H1 (cell line): ENCODE data around the gene DDX1. TPM values are rescaled to one million over a fixed set of nuclear protein-coding genes. Genes with fewer than 3 reads are reported as not detected.

Source experiments
- CTCF ChIA-PET: fragments of 300-600 bp; sonication (Branson Sonifier 250); formaldehyde crosslinking; loops from one replicate; lab custom pipeline; 2021; ENCODE audit not compliant: partially characterized antibody; lab: Charles Lee
- POLR2A ChIA-PET: fragments of 300-600 bp; sonication (Branson Sonifier 250); formaldehyde crosslinking; loops from one replicate; lab custom pipeline; 2021; ENCODE audit warnings: inconsistent platforms; ENCODE audit not compliant: partially characterized antibody; lab: Charles Lee
- DNase-seq, 2 experiments: peaks; one replicate each; pipeline versions ENCODE4 v3.0.0 to v3.0.0-alpha.2; 2010 to 2022; ENCODE audit warnings: low spot score in 2 of 2, low read depth in 1 of 2, mixed read lengths in 1 of 2
- FAIRE-seq: peaks from 2 replicates; lab custom pipeline; 2011; peaks lifted over from hg19 to GRCh38; lab: Jason Lieb, UNC
- H2AFZ ChIP-seq: 2 replicates; pipeline ENCODE4 v1.8.1; 2012; ENCODE audit warnings: low read length, inconsistent platforms
- H2AK5ac ChIP-seq: 2 replicates; pipeline ENCODE4 v1.6.1; 2013; ENCODE audit warnings: low read depth, low read length
- H2BK120ac ChIP-seq: replicated peaks from 2 replicates; pipeline ENCODE3; 2013; ENCODE audit warnings: low read depth, low read length, inconsistent platforms
- H2BK12ac ChIP-seq: 2 replicates; pipeline ENCODE4 v1.6.1; 2013; ENCODE audit warnings: low read depth, low read length
- H2BK15ac ChIP-seq: 2 replicates; pipeline ENCODE4 v1.6.1; 2013; ENCODE audit warnings: low read length
- H2BK20ac ChIP-seq: 2 replicates; pipeline ENCODE4 v1.6.1; 2013; ENCODE audit warnings: low read length
- H2BK5ac ChIP-seq: 2 replicates; pipeline ENCODE4 v1.6.1; 2013; ENCODE audit warnings: low read depth, low read length
- H3K14ac ChIP-seq: 2 replicates; pipeline ENCODE4 v1.6.1; 2013; ENCODE audit warnings: inconsistent platforms; ENCODE audit not compliant: insufficient read length
- H3K18ac ChIP-seq: 2 replicates; pipeline ENCODE4 v1.6.1; 2013; ENCODE audit warnings: low read length; ENCODE audit errors: extremely low read depth
- H3K23ac ChIP-seq: 2 replicates; pipeline ENCODE4 v1.6.1; 2013; ENCODE audit warnings: inconsistent platforms; ENCODE audit not compliant: insufficient read length
- H3K23me2 ChIP-seq: 2 replicates; pipeline ENCODE4 v1.6.1; 2013; ENCODE audit warnings: low read depth, low read length
- H3K27ac ChIP-seq: 2 replicates; pipeline ENCODE4 v1.6.1; 2011; ENCODE audit warnings: low read depth, low read length, inconsistent platforms
- H3K27me3 ChIP-seq, 4 experiments: replicated peaks in 1 of 4; 1 replicate in 1 of 4; 2 replicates in 3 of 4; pipeline versions ENCODE4 v1.6.1 to v1.8.1; 2011 to 2013; ENCODE audit warnings: low read length in 3 of 4, mild to moderate bottlenecking in 3 of 4, inconsistent platforms in 2 of 4, mixed read lengths in 2 of 4, moderate library complexity in 1 of 4; ENCODE audit not compliant: control insufficient read depth in 3 of 4, insufficient read depth in 3 of 4; ENCODE audit errors: extremely low read depth in 1 of 4
- H3K36me3 ChIP-seq, 4 experiments: 2 replicates each; pipeline versions ENCODE4 v1.6.1 to v1.8.1; 2011 to 2013; ENCODE audit warnings: mild to moderate bottlenecking in 4 of 4, low read length in 3 of 4, moderate library complexity in 2 of 4, control low read depth in 1 of 4, inconsistent platforms in 1 of 4; ENCODE audit not compliant: insufficient read depth in 4 of 4, control insufficient read depth in 2 of 4
- H3K4ac ChIP-seq: replicated peaks from 2 replicates; pipeline ENCODE3; 2013; ENCODE audit warnings: low read length, low read depth, mixed read lengths, inconsistent platforms; ENCODE audit not compliant: insufficient read length
- H3K4me1 ChIP-seq, 4 experiments: replicated peaks in 1 of 4; 1 replicate in 1 of 4; 2 replicates in 3 of 4; pipeline versions ENCODE4 v1.6.1 to v1.8.1; 2011 to 2013; ENCODE audit warnings: low read length in 3 of 4, inconsistent platforms in 2 of 4, mixed read lengths in 1 of 4; ENCODE audit not compliant: insufficient read depth in 4 of 4, control insufficient read depth in 3 of 4
- H3K4me2 ChIP-seq, 2 experiments: 2 replicates each; pipeline versions ENCODE4 v1.6.1 to v1.8.1; 2011 to 2013; ENCODE audit warnings: low read depth in 2 of 2, low read length in 2 of 2, control low read depth in 1 of 2, inconsistent platforms in 1 of 2, mild to moderate bottlenecking in 1 of 2; ENCODE audit not compliant: insufficient read depth in 1 of 2
- H3K4me3 ChIP-seq, 4 experiments: fragments of 200-600, 300-600 bp in 1 of 4; sonication (generic), shearing (Covaris generic), sonication (Bioruptor Twin) in 1 of 4; 2 replicates each; pipeline versions ENCODE4 v1.5.1 to v1.8.1; 2011 to 2016; ENCODE audit warnings: low read length in 4 of 4, low read depth in 3 of 4, control low read depth in 2 of 4, inconsistent platforms in 2 of 4, mild to moderate bottlenecking in 2 of 4, mixed read lengths in 1 of 4, moderate library complexity in 1 of 4; ENCODE audit not compliant: insufficient read depth in 2 of 4; ENCODE audit errors: extremely low read depth in 1 of 4
- H3K56ac ChIP-seq: replicated peaks from 2 replicates; pipeline ENCODE3; 2013; ENCODE audit warnings: low read depth, mild to moderate bottlenecking, mixed read lengths, low read length, inconsistent platforms; ENCODE audit not compliant: insufficient read length
- H3K79me1 ChIP-seq: 2 replicates; pipeline ENCODE4 v1.6.1; 2013; ENCODE audit warnings: low read depth, low read length, control low read depth
- H3K79me2 ChIP-seq, 2 experiments: 2 replicates each; pipeline versions ENCODE4 v1.6.1 to v1.8.1; 2012 to 2013; ENCODE audit warnings: low read length in 2 of 2, mild to moderate bottlenecking in 2 of 2, inconsistent platforms in 1 of 2; ENCODE audit not compliant: insufficient read depth in 2 of 2, control insufficient read depth in 1 of 2
- H3K9ac ChIP-seq, 4 experiments: replicated peaks in 1 of 4; 1 replicate in 1 of 4; 2 replicates in 3 of 4; pipeline versions ENCODE4 v1.6.1 to v1.8.1; 2011 to 2013; ENCODE audit warnings: low read depth in 3 of 4, low read length in 3 of 4, control low read depth in 2 of 4, mild to moderate bottlenecking in 2 of 4, moderate library complexity in 2 of 4, inconsistent platforms in 1 of 4; ENCODE audit errors: extremely low read depth in 1 of 4
- H3K9me3 ChIP-seq, 2 experiments: 2 replicates each; pipeline versions ENCODE4 v1.6.1 to v1.8.1; 2012 to 2013; ENCODE audit warnings: mild to moderate bottlenecking in 2 of 2, moderate library complexity in 2 of 2, control low read depth in 1 of 2, inconsistent platforms in 1 of 2, low read depth in 1 of 2, low read length in 1 of 2, mixed read lengths in 1 of 2; ENCODE audit not compliant: insufficient read depth in 2 of 2
- H4K20me1 ChIP-seq, 2 experiments: replicated peaks in 1 of 2; 2 replicates each; pipeline versions ENCODE3 to v1.8.1; 2011 to 2013; ENCODE audit warnings: inconsistent platforms in 2 of 2, low read length in 2 of 2, mild to moderate bottlenecking in 1 of 2; ENCODE audit not compliant: insufficient read depth in 2 of 2, control insufficient read depth in 1 of 2
- H4K5ac ChIP-seq: 2 replicates; pipeline ENCODE4 v1.6.1; 2013; ENCODE audit warnings: low read length, low read depth, mixed read lengths, inconsistent platforms; ENCODE audit not compliant: insufficient read length
- H4K8ac ChIP-seq: 2 replicates; pipeline ENCODE4 v1.8.0; 2013; ENCODE audit warnings: mild to moderate bottlenecking, moderate library complexity, low read length, inconsistent platforms; ENCODE audit not compliant: insufficient read depth; ENCODE audit errors: extremely low read depth
- H4K91ac ChIP-seq: replicated peaks from 2 replicates; pipeline ENCODE3; 2013; ENCODE audit warnings: low read length, mixed read lengths, inconsistent platforms; ENCODE audit not compliant: insufficient read length
- CBX5 ChIP-seq: fragments of 300-800, 300-1000 bp; sonication (generic); IDR thresholded peaks from 2 replicates; pipeline ENCODE4 v1.7.1; 2016; ENCODE audit warnings: antibody characterized with exemption, low read length, low read depth
- EZH2 ChIP-seq: fragments of 200-600 bp; sonication (generic); IDR thresholded peaks from 2 replicates; pipeline ENCODE4 v1.7.1; 2012; ENCODE audit warnings: low read depth, mild to moderate bottlenecking, moderate library complexity, low read length, inconsistent platforms; ENCODE audit not compliant: severe bottlenecking
- HDAC6 ChIP-seq: IDR thresholded peaks from one replicate; pipeline ENCODE4 v1.7.1; 2012; ENCODE audit warnings: low read depth, mild to moderate bottlenecking, inconsistent platforms, low read length, moderate library complexity
- KDM1A ChIP-seq: fragments of 200-600, 300-600 bp; sonication (generic); IDR thresholded peaks from 2 replicates; pipeline ENCODE4 v1.7.1; 2016; ENCODE audit warnings: mild to moderate bottlenecking, low read length, borderline replicate concordance
- MAFK ChIP-seq: IDR thresholded peaks from 2 replicates; pipeline ENCODE4 v1.6.1; 2012; ENCODE audit warnings: low read depth, mild to moderate bottlenecking, improper control_type of control experiment, low read length
- SP2 ChIP-seq: IDR thresholded peaks from 2 replicates; pipeline ENCODE4 v1.6.1; 2012; ENCODE audit warnings: mild to moderate bottlenecking, low read length, inconsistent platforms
- WGBS, 2 experiments: shearing (Covaris generic) in 1 of 2; methylation state at CpG; one replicate each; pipeline versions ENCODE4 v1.1.6 to v1.1.7; 2013 to 2015; ENCODE audit warnings: low lambda C conversion rate in 2 of 2, mixed read lengths in 2 of 2, inconsistent platforms in 1 of 2, low coverage in 1 of 2, missing lambda C conversion rate in 1 of 2; ENCODE audit not compliant: insufficient replicate concordance in 2 of 2, insufficient coverage in 1 of 2, insufficient read length in 1 of 2; ENCODE audit errors: extremely low coverage in 1 of 2, missing lambda C conversion rate in 1 of 2; 5-methylcytosine and 5-hydroxymethylcytosine counted together
- polyA plus RNA-seq, 7 experiments: library from polyadenylated mRNA; depleted of rRNA in 3 of 7; stranded (reverse) in 5 of 7; unstranded in 2 of 7; fragments of >200 nt in 5 of 7; fragments of 200-250 nt in 2 of 7; gene quantifications; 1 replicate in 5 of 7; 2 replicates in 1 of 7; 4 replicates in 1 of 7; pipeline versions ENCODE4 v1.2.1 to v1.2.3, GENCODE V29; 2011 to 2013; ENCODE audit warnings: missing spikeins in 2 of 7, mixed read lengths in 2 of 7
- total RNA-seq: library from RNA; stranded (reverse); fragmentation: NEBNext Ultra II Directional; extraction: Animal tissue kit (Norgen Biotek cat#: 25700); gene quantifications from 2 replicates; pipeline ENCODE4 v1.2.1, GENCODE V29; 2021

Gene DDX1
- total and polyA plus RNA-seq, 2 of the 8 experiments (the other 6 are each of a cell fraction or from before 2014, with no cell fraction given): 51.1 to 161 TPM

- Histone ChIP-seq H3K56ac (no peak overlapping the region), H2BK120ac (no peak overlapping the region), H2BK20ac (no peak overlapping the region), H4K8ac (no peak overlapping the region), H3K4me3 (no peak overlapping the region), H2BK15ac (no peak overlapping the region), H4K5ac (no peak overlapping the region), H3K9me3 (no peaks in the 10 kb centered on the region), H3K4ac (no peak overlapping the region), H3K79me2 (no peaks in the 10 kb centered on the region), H3K18ac (no peak overlapping the region; the same call in 1 of the 2 replicates), H3K36me3 (no peaks in the 10 kb centered on the region), H3K27me3 (no peaks in the 10 kb centered on the region), H3K4me1 (no peaks in the 10 kb centered on the region; a peak in 2 of 7 replicates), H4K20me1 (no peaks in the 10 kb centered on the region), H2BK12ac (no peak overlapping the region), H3K23me2 (no peaks in the 10 kb centered on the region), H4K91ac (no peak overlapping the region), H2BK5ac (no peak overlapping the region), H3K79me1 (no peaks in the 10 kb centered on the region), H2AFZ (no peak overlapping the region), H3K9ac (no peak overlapping the region), H3K14ac (no peak overlapping the region)
- FAIRE-seq: no peak
- ChIA-PET CTCF (interaction anchor here (0.6 to 2.8 kb wide), 11 partner anchors 9 to 1895 kb away, joined by 3 to 10 read pairs (median 4); no protein-coding TSS in a partner anchor), POLR2A (no interaction called here)
- peak in 1 of 2 experiments; percentile 33 for DNase-seq
- 91% methylated on average over 10 of the region's 10 CpGs; no CpG with 5 or more reads in 1 of the 2 experiments for WGBS, 2 experiments
- TF ChIP-seq SP2: no peak
- TF ChIP-seq CBX5: no peak
- TF ChIP-seq HDAC6: no peak
- TF ChIP-seq KDM1A: no peak
- no peak for TF ChIP-seq MAFK
- TF ChIP-seq EZH2: no peak
- TF ChIP-seq, all 59 proteins: peak for 0
- no peak overlapping the region for H3K27ac ChIP-seq
- H3K4me2 ChIP-seq: no peak overlapping the region
- H3K23ac ChIP-seq: no peak overlapping the region
- no peak overlapping the region; the same call in 1 of the 2 replicates for H2AK5ac ChIP-seq
Measured at GRCh38 chr2:15648593-15649525, 57.2 kb downstream of the DDX1 start.
